ENCODE data around the gene TBC1D7. TPM values are rescaled to one million over a fixed set of nuclear protein-coding genes. Genes with fewer than 3 reads are reported as not detected.

TBC1D7 gene
- total RNA-seq, 4 donors from 2014 or later: 5.7 to 14.9 (median 6.6) TPM

GRCh38 chr6:13280254-13280653, 48.1 kb downstream of the TBC1D7 start:
- DNase-seq (no peak), ATAC-seq (no peak)
- intact Hi-C loops (cut with DNase I; ENCODE audit: low total_unique reads) (no loop called here), in situ Hi-C loops (cut with MboI; ENCODE audit: low sequenced_read_pairs in 4 of 4) (no loop called here)
- no peaks in the 10 kb centered on the region for H3K9me3 ChIP-seq
- no peaks in the 10 kb centered on the region for H3K4me1 ChIP-seq
- H3K4me3 ChIP-seq: no peak overlapping the region
- H3K27ac ChIP-seq: no peak overlapping the region
- no peaks in the 10 kb centered on the region for H3K27me3 ChIP-seq
- no peaks in the 10 kb centered on the region for H3K36me3 ChIP-seq
- TF ChIP-seq CTCF (IDR thresholded peaks at IDR 0.05 in 4 of 5, conservative IDR thresholded peaks at IDR 0.05 in 1 of 5) (no peak), POLR2A (IDR thresholded peaks at IDR 0.05) (no peak)

- Histone ChIP-seq H3K27me3 (no peaks in the 10 kb centered on the region), H3K36me3 (no peaks in the 10 kb centered on the region), H3K4me1 (no peaks in the 10 kb centered on the region), H3K9me3 (no peaks in the 10 kb centered on the region), H3K27ac (no peak overlapping the region), H3K4me3 (no peak overlapping the region)
- ATAC-seq: no peak
- in situ Hi-C loops (cut with MboI; ENCODE audit: low sequenced_read_pairs in 4 of 4): no loop called here
- TF ChIP-seq POLR2A (IDR thresholded peaks at IDR 0.05) (no peak), CTCF (IDR thresholded peaks at IDR 0.05 in 4 of 5, conservative IDR thresholded peaks at IDR 0.05 in 1 of 5) (no peak)
- intact Hi-C loops (cut with DNase I; ENCODE audit: low total_unique reads): no loop called here
- DNase-seq: no peak
These were observed 49.3 kb downstream of the TBC1D7 start for GRCh38 chr6:13278991-13279390.

GRCh38 chr6:13278164-13278563, 50.2 kb downstream of the TBC1D7 start:
- Histone ChIP-seq H3K27me3 (no peaks in the 10 kb centered on the region), H3K4me3 (no peak overlapping the region), H3K9me3 (no peaks in the 10 kb centered on the region), H3K4me1 (no peaks in the 10 kb centered on the region), H3K27ac (no peak overlapping the region), H3K36me3 (no peaks in the 10 kb centered on the region)
- intact Hi-C loops (cut with DNase I; ENCODE audit: low total_unique reads): no loop called here
- no peak for ATAC-seq
- no peak for TF ChIP-seq POLR2A (IDR thresholded peaks at IDR 0.05)
- in situ Hi-C loops (cut with MboI; ENCODE audit: low sequenced_read_pairs in 4 of 4): no loop called here
- no peak for DNase-seq

GRCh38 chr6:13277231-13277630, 51.1 kb downstream of the TBC1D7 start:
- no peak overlapping the region for H3K4me3 ChIP-seq
- no peaks in the 10 kb centered on the region for H3K4me1 ChIP-seq
- no peaks in the 10 kb centered on the region for H3K36me3 ChIP-seq
- H3K27ac ChIP-seq: no peak overlapping the region
- TF ChIP-seq POLR2A (IDR thresholded peaks at IDR 0.05) (no peak), CTCF (IDR thresholded peaks at IDR 0.05 in 4 of 5, conservative IDR thresholded peaks at IDR 0.05 in 1 of 5) (no peak)
- no peak for ATAC-seq
- H3K9me3 ChIP-seq: no peaks in the 10 kb centered on the region
- intact Hi-C loops (cut with DNase I; ENCODE audit: low total_unique reads): no loop called here
- in situ Hi-C loops (cut with MboI; ENCODE audit: low sequenced_read_pairs in 4 of 4): no loop called here
- no peaks in the 10 kb centered on the region for H3K27me3 ChIP-seq
- DNase-seq: no peak

GRCh38 chr6:13275435-13275989, 52.8 kb downstream of the TBC1D7 start:
- Histone ChIP-seq H3K36me3 (no peaks in the 10 kb centered on the region), H3K9me3 (no peaks in the 10 kb centered on the region), H3K27ac (no peak overlapping the region), H3K4me3 (no peak overlapping the region), H3K4me1 (no peaks in the 10 kb centered on the region), H3K27me3 (no peaks in the 10 kb centered on the region)
- DNase-seq: no peak
- no peak for ATAC-seq
- no peak for TF ChIP-seq CTCF (IDR thresholded peaks at IDR 0.05 in 4 of 5, conservative IDR thresholded peaks at IDR 0.05 in 1 of 5)
- no peak for TF ChIP-seq POLR2A (IDR thresholded peaks at IDR 0.05)
- intact Hi-C loops (cut with DNase I; ENCODE audit: low total_unique reads): no loop called here
- in situ Hi-C loops (cut with MboI; ENCODE audit: low sequenced_read_pairs in 4 of 4): no loop called here
